GM18502 (cell line): ENCODE results near the gene CENPX.

Experiments
- ATAC-seq: cut with Tn5 transposase; IDR thresholded peaks from one replicate; pipeline ENCODE4 v1.9.1; 2021; ENCODE audit warnings: mild to moderate bottlenecking; ENCODE audit not compliant: unreplicated experiment, poor library complexity

Gene CENPX

GRCh38 chr17:82028246-82028645 is 5.6 kb upstream of the CENPX start:
- no peak for ATAC-seq

- ATAC-seq, result no peak
Observed at GRCh38 chr17:82025401-82026107, 2.9 kb upstream of the CENPX start.

- ATAC-seq, result no peak
Observed at GRCh38 chr17:82024859-82025258, 2.2 kb upstream of the CENPX start.

- ATAC-seq, result peak; percentile 3
Observed at GRCh38 chr17:82023447-82024241, 966 bp upstream of the CENPX start.

GRCh38 chr17:82022981-82023446 is 336 bp upstream of the CENPX start, which contains the start of gene LRRC45:
TSS of gene LRRC45 (plus strand) at chr17:82023305. CDS start at chr17:82023644, 339 bp downstream.
- peak; percentile 82 for ATAC-seq

GRCh38 chr17:82021900-82022309 is 773 bp downstream of the CENPX start:
- no peak for ATAC-seq

- ATAC-seq, result no peak
Observed at GRCh38 chr17:82021107-82021899, 1.4 kb downstream of the CENPX start.

- no peak for ATAC-seq
Observed at GRCh38 chr17:82020572-82021106, 2.0 kb downstream of the CENPX start.

- no peak for ATAC-seq
Observed at GRCh38 chr17:82019690-82020571, 2.7 kb downstream of the CENPX start.

- ATAC-seq, result no peak
Observed at GRCh38 chr17:82018989-82019689, 3.5 kb downstream of the CENPX start.

- ATAC-seq, result no peak
Observed at GRCh38 chr17:82018152-82018988, 4.3 kb downstream of the CENPX start.

GRCh38 chr17:82017612-82018151 is 5.0 kb downstream of the CENPX start:
- no peak for ATAC-seq

GRCh38 chr17:82016875-82017459 is 5.7 kb downstream of the CENPX start:
- ATAC-seq, result no peak

GRCh38 chr17:82016061-82016874 is 6.4 kb downstream of the CENPX start:
- ATAC-seq, result no peak

- no peak for ATAC-seq
Observed at GRCh38 chr17:82015311-82015971, 7.2 kb downstream of the CENPX start.

- no peak for ATAC-seq
Observed at GRCh38 chr17:82014971-82015310, 7.7 kb downstream of the CENPX start.
